ENCODE measurements around the gene CNOT9.

DNA sequence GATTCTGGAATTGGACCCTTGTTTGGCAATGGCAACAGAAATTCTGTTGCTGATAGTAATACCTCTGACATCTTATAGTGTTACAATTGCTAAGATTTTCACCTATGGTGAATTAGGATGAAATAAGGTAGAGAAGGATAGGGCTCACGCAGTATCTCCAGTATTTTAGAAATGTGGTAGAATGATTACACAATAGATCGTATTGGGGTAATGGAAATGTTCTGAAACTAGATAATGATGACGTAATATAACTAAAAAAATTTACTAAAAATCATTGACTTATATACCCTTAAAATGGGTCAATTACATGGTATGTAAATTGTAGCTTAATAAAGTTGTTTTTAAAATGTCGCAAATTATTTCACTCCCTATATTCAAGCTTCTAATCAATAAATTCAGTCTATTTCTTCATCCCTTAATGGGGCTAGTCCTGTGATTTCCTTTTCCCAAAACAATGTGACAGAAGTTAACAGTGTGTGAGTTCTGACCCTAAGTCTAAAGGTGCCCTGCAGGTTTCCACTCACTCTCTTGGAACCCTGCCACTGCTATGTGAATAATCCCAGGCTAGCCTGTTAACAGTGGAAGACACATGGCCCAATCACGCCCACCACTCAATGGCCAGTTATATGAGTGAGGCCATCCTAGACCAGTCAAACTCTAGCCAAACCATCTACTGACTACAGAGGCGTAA lies 31.7 kb upstream of the CNOT9 start:
- TF ChIP-seq, protein P1, sequence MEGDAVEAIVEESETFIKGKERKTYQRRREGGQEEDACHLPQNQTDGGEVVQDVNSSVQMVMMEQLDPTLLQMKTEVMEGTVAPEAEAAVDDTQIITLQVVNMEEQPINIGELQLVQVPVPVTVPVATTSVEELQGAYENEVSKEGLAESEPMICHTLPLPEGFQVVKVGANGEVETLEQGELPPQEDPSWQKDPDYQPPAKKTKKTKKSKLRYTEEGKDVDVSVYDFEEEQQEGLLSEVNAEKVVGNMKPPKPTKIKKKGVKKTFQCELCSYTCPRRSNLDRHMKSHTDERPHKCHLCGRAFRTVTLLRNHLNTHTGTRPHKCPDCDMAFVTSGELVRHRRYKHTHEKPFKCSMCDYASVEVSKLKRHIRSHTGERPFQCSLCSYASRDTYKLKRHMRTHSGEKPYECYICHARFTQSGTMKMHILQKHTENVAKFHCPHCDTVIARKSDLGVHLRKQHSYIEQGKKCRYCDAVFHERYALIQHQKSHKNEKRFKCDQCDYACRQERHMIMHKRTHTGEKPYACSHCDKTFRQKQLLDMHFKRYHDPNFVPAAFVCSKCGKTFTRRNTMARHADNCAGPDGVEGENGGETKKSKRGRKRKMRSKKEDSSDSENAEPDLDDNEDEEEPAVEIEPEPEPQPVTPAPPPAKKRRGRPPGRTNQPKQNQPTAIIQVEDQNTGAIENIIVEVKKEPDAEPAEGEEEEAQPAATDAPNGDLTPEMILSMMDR (IDR thresholded peaks at IDR 0.05) = no peak
- TF ChIP-seq POLR2A (IDR thresholded peaks at IDR 0.05) = no peak

Data from body of pancreas (tissue), 4 donors.